KG1 (cell line): Measurements from ENCODE around the gene PIR.

Experiments used
- DNase-seq: peaks from one replicate; lab custom pipeline; 2025; lab: John Stamatoyannopoulos, UW

The PIR gene

GRCh38 chrX:15418041-15418706 is 75.0 kb downstream of the PIR start:
- no peak for DNase-seq

GRCh38 chrX:15416133-15416993 is 76.8 kb downstream of the PIR start:
- no peak for DNase-seq

GRCh38 chrX:15413101-15413500 is 80.0 kb downstream of the PIR start:
- DNase-seq = no peak

- DNase-seq = no peak
Observed at GRCh38 chrX:15410947-15411346, 82.2 kb downstream of the PIR start.

- DNase-seq = no peak
Observed at GRCh38 chrX:15410430-15410829, 82.7 kb downstream of the PIR start.

- DNase-seq = no peak
Observed at GRCh38 chrX:15405846-15406245, 87.3 kb downstream of the PIR start.

DNA sequence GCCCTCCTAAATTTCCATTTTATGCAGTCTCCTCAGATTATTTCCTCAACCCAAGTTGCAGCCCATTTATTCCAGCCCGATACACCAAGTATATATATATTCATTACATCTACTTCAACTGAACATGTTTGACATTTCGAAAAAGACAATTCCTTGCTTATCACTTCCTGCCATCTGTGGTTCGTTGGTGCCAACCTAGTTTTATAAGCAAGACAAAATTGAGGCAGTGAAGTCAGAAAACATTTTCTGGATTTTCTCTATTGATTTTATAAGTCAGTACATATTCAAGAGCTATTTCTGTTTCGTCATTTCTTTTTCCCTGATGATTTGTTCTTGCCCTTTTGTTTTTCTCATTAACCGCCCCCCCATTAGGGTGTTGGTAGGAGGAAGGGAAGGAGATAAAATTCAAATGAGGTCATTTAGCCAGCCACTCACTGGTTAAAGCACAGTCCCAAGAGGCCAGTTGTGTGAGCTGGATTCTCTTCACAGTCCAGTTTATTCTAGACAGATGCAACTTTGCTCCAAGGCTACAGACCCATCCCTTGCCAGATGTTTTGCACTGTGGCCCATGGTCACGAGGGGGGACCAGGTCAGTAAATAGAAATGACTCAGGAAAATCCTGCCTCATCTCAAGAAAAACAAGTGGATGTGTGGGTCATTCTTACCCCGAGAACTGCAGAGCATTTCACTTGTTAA is 88.6 kb downstream of the PIR start:
- DNase-seq = peak; percentile 0

GRCh38 chrX:15401378-15401777 is 91.8 kb downstream of the PIR start:
- DNase-seq = no peak

DNA sequence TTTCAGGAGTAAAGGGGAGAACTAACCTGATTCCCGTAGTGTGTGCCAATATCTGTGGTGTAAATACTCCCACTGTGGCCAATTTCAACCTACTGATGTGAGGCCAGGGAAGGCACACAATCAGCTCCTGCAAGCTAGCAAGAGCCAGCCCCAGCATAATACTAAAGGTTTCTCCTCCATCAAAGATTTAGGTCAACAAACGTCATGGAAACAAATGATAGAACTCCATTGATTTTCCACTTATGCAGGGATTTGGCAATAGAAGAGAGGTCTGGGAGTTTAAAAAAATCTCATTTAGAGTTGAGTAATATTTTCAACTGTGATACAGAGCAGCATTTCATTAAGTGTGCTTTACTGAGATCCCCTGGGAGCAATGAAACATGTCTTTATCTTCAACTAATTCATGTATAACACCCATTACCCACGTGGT is 93.2 kb downstream of the PIR start:
- DNase-seq = no peak

- no peak for DNase-seq
Observed at GRCh38 chrX:15398874-15399273, 94.3 kb downstream of the PIR start.

DNA sequence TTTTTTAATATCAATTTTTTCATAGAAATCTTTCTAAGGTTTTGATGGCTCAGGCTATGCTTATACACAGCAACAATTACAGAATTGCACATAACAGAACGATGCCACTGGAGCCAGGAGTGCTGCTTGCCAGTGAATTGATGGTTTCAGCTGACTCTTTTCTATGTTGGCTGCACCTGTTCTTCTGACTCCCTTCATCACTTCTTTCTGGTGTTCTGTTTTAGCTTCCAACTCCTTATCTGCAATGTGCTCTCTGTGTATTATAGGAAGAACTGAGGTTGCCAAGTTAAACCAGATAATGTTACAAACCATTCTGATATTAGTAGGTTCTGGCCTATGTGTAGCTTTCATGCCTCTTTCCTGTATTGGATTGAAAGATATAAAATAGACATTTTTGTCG is 97.3 kb downstream of the PIR start:
- no peak for DNase-seq

GRCh38 chrX:15391850-15392249 is 101.3 kb downstream of the PIR start:
- no peak for DNase-seq

DNA sequence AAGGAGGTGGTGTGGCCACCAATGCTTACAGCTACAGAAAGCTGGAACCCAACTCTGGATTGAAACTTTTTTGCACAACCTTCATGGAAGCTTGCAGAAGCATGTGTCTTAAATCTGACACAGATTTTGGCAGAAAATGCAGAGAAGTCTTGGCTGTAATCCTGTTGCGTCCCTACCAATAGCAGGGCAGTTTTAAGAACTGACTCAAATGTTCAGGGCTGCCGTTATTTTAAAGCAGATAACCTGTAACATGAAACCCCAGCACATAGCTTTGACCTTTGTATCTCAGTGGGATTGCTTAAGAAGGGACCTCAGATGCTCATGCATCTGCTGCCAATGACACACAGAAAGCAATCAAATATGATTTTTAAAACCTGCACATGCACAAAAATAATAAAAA is 108.8 kb downstream of the PIR start, which contains the start of gene VEGFD:
Gene VEGFD, minus strand, starts transcription at position 110 of the 400 bp plus-strand sequence. CDS start 467 bp downstream, outside the sequence.
- no peak for DNase-seq

GRCh38 chrX:15382813-15383212 is 110.3 kb downstream of the PIR start:
- no peak for DNase-seq

GRCh38 chrX:15376956-15377355 is 116.2 kb downstream of the PIR start:
- no peak for DNase-seq

GRCh38 chrX:15373976-15374375 is 119.2 kb downstream of the PIR start:
- no peak for DNase-seq

GRCh38 chrX:15366506-15367352 is 126.4 kb downstream of the PIR start:
- no peak for DNase-seq

DNA sequence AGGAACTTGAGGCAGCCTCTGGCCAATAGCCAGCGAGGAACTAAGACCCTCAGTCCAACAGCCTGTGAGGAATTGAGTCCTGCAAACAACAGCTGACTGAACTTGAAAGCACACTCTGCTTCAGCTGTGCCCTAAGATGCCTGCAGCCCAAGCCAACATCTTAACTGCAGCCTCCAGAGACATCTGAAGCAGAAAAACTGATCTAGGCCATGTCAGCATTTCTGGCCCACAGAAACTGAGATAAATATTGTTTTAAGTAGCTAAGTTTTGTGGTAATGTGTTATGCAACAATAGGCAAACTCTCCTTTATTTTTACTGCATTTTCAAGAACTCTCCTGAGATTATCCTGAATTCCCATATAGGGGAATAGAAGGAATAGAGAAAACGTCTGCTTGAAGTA is 133.4 kb downstream of the PIR start:
- DNase-seq = no peak

GRCh38 chrX:15358533-15358932 is 134.6 kb downstream of the PIR start:
- DNase-seq = no peak

DNA sequence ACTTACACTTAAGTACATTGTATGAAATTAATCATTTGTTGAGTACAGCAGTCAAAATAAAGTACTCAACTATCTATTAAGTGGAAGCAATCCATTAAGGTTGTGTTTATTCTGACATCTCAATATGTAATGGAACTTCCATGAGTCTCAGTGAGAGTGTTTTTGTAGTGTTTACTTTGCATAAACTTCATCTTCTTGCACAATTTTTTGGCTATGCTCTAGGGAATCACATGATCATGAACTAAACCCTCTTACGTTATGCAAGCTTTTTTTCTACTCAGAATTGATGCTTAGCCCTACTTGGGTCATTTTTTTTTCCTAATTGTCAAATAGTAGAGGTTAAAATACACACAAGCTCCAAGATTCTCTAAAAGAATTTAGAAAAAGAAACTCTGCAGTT is 136.7 kb downstream of the PIR start:
- DNase-seq = no peak

- no peak for DNase-seq
Observed at GRCh38 chrX:15350329-15350996, 142.7 kb downstream of the PIR start.
